GM23248 (cell line): ENCODE data around the gene KCNG4. TPM values are rescaled to one million over a fixed set of nuclear protein-coding genes. Genes with fewer than 3 reads are reported as not detected.
"Not testable (repeated sequence)": the region's sequence is repeated elsewhere in the genome, so short reads cannot be mapped to it uniquely, and the experiment has no call there.

Experiments
- DNase-seq: peaks from one replicate; pipeline ENCODE4 v3.0.0-alpha.2; 2015
- H2AFZ ChIP-seq: fragments of 200-600 bp; sonication (generic); 2 replicates; pipeline ENCODE4 v1.6.1; 2016; ENCODE audit warnings: antibody characterized with exemption
- H3F3A ChIP-seq: fragments of 200-600 bp; sonication (generic); 2 replicates; pipeline ENCODE4 v1.6.1; 2016; ENCODE audit warnings: mild to moderate bottlenecking, antibody characterized with exemption, mixed run types; ENCODE audit not compliant: insufficient read depth
- H3K27ac ChIP-seq: fragments of 200-600 bp; sonication (generic); 2 replicates; pipeline ENCODE4 v1.5.1; 2016; ENCODE audit warnings: mild to moderate bottlenecking
- H3K27me3 ChIP-seq: fragments of 200-600 bp; sonication (generic); replicated peaks from 2 replicates; pipeline ENCODE4 v1.6.1; 2016; ENCODE audit warnings: mild to moderate bottlenecking; ENCODE audit not compliant: insufficient read depth
- H3K36me3 ChIP-seq: fragments of 200-600 bp; sonication (generic); 2 replicates; pipeline ENCODE4 v1.6.1; 2016; ENCODE audit warnings: low read depth, mild to moderate bottlenecking
- H3K4me1 ChIP-seq: fragments of 200-600 bp; sonication (generic); 2 replicates; pipeline ENCODE4 v1.6.1; 2016; ENCODE audit warnings: mild to moderate bottlenecking; ENCODE audit not compliant: insufficient read depth
- H3K4me2 ChIP-seq: fragments of 200-600 bp; sonication (generic); one replicate; pipeline ENCODE4 v1.6.1; 2016; ENCODE audit warnings: mild to moderate bottlenecking; ENCODE audit not compliant: unreplicated experiment
- H3K4me3 ChIP-seq: fragments of 200-600 bp; sonication (generic); 2 replicates; pipeline ENCODE4 v1.5.1; 2016; ENCODE audit warnings: mild to moderate bottlenecking
- H3K79me2 ChIP-seq: fragments of 200-600 bp; sonication (generic); 2 replicates; pipeline ENCODE4 v1.6.1; 2016; ENCODE audit warnings: mild to moderate bottlenecking; ENCODE audit not compliant: insufficient read depth
- H3K9ac ChIP-seq: fragments of 200-600 bp; sonication (generic); 2 replicates; pipeline ENCODE4 v1.6.1; 2016; ENCODE audit warnings: mild to moderate bottlenecking
- H3K9me2 ChIP-seq: fragments of 200-600 bp; sonication (generic); 2 replicates; pipeline ENCODE4 v1.6.1; 2016; ENCODE audit warnings: mixed run types, mild to moderate bottlenecking, moderate library complexity; ENCODE audit not compliant: insufficient read depth
- H3K9me3 ChIP-seq: fragments of 200-600 bp; sonication (generic); one replicate; pipeline ENCODE4 v1.6.1; 2017; ENCODE audit warnings: low read depth
- H4K20me1 ChIP-seq: fragments of 200-600 bp; sonication (generic); 2 replicates; pipeline ENCODE4 v1.6.0; 2016; ENCODE audit not compliant: insufficient read depth
- EZH2 ChIP-seq: fragments of 200-600 bp; sonication (generic); IDR thresholded peaks from 2 replicates; pipeline ENCODE4 v1.6.1; 2018; ENCODE audit warnings: antibody characterized with exemption, mild to moderate bottlenecking; ENCODE audit not compliant: insufficient read depth, poor library complexity, severe bottlenecking
- EZH2phosphoT487 ChIP-seq: fragments of 200-600 bp; sonication (generic); IDR thresholded peaks from 2 replicates; pipeline ENCODE4 v1.6.1; 2018; ENCODE audit warnings: antibody characterized with exemption, moderate library complexity, mild to moderate bottlenecking, low read depth; ENCODE audit not compliant: insufficient read depth
- WGBS, 2 experiments: methylation state at CpG; one replicate each; pipeline ENCODE4 v1.1.6; 2015 to 2017; ENCODE audit warnings: low lambda C conversion rate in 2 of 2, low coverage in 1 of 2; ENCODE audit errors: missing lambda C conversion rate in 2 of 2; 5-methylcytosine and 5-hydroxymethylcytosine counted together
- in situ Hi-C: fragments of 300-500 bp; cut with MboI; formaldehyde crosslinking; loops from 2 replicates; pipeline ENCODE4 v1.15.0; 2020
- polyA plus RNA-seq: library from polyadenylated mRNA; unstranded; fragments of >200 nt; fragmentation: Nextera tagmentation; extraction: Ambion mirVana; gene quantifications from 2 replicates; pipeline ENCODE4 v1.2.1, GENCODE V29; 2016
- total RNA-seq: library from RNA; depleted of rRNA; stranded (reverse); fragments of >200 nt; shearing (Covaris generic); gene quantifications from 2 replicates; pipeline ENCODE4 v1.2.3, GENCODE V29; 2014

Gene KCNG4
- total and polyA plus RNA-seq, 2 experiments from 2014 or later = not detected

DNA sequence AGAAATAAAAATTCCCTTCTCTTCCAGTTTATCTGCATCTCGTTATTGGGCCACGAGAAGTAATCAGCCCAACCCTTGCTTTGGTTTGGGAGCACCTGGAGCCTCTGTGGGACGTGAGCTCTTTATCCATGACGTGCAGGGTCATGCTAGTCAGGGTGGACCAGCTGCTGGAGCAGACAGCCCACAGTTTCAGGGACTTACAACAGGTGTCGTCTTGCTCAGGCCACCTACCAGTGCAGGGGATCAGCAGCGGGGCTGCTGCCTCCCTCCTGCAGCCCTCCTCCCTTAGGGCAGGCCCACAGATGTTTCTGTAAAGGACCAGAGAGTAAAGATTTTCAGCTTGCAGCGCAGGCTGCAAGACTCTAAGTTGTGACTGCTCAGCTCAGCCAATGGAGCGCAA is 31.9 kb downstream of the KCNG4 start:
- Histone ChIP-seq H3K27me3 (peaks cover 4% of the 10 kb centered on the region), H2AFZ (no peak overlapping the region), H3K36me3 (no peaks in the 10 kb centered on the region), H3K27ac (no peak overlapping the region), H3K4me1 (no peaks in the 10 kb centered on the region), H3K9me2 (no peaks in the 10 kb centered on the region), H3K79me2 (no peaks in the 10 kb centered on the region), H3K9ac (no peak overlapping the region), H4K20me1 (no peaks in the 10 kb centered on the region), H3K4me3 (no peak overlapping the region), H3K9me3 (no peaks in the 10 kb centered on the region), H3K4me2 (no peak overlapping the region), H3F3A (no peaks in the 10 kb centered on the region)
- 35 to 40% methylated on average over 8 of the region's 8 CpGs for whole genome bisulfite sequencing, 2 experiments
- TF ChIP-seq EZH2phosphoT487 (no peak), EZH2 (no peak)
- in situ Hi-C loops = no loop called here
- DNase-seq = no peak

DNA sequence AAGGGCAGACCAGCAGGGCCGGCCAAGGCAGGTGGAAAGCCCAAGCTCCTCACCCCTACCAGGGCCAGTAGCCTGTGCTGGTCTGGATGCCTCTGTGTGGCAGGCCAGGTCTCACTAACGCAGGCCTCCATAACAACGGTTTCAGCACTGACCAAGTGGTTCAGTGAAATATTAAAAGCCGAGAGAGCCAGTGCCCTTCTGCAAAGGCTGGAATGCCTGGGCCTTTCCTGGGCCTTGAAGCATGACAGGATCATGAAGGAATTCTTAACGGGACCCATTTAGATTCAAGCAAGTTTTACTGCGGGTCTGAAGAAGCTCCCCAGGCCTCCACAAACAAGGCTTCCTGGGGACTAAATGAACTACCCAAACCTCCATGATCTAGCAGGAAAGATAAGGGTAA is 32.6 kb downstream of the KCNG4 start:
- no peak for DNase-seq
- in situ Hi-C loops = no loop called here

DNA sequence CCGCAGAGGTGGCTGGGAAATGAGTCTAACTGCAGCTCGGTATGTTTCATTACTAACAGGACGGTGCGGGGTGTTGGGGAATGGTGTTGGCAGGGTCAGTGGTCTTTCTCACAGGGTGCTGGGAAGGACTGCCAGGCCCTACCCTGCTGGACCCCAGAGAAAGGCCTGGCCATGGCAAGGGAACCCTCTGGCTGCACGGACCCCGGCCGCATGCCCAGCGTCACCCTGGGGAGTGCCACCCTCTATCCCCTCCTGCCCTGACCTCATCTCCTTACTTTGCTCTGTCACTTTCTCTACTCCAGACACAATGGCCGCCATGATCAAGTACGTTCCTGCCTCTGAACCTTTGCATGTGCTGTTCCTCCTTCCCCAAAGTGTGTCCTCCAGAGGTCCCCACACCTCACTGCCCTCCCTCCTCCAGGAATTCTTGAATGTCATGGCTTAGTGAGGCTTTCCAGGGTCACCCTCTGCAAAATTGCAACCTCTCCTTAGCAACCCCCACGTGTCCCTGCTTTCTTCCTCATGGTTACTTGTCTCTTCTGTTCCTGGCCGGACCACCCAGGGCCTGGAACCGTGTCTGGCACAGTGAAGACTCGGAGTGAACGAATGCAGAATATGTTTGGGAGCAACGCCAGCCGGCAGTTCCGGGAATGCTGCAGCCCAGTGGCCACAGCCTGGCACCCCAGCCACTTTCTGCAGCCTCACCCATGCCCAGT is 33.7 kb downstream of the KCNG4 start:
- no peaks in the 10 kb centered on the region for H3K9me2 ChIP-seq
- H4K20me1 ChIP-seq = no peaks in the 10 kb centered on the region
- no peaks in the 10 kb centered on the region for H3K79me2 ChIP-seq
- WGBS, 2 experiments = 60 to 63% methylated on average over 18 of the region's 18 CpGs
- no peak for DNase-seq
- no peak for TF ChIP-seq EZH2
- TF ChIP-seq EZH2phosphoT487 = no peak
- H3K4me2 ChIP-seq = no peak overlapping the region
- H2AFZ ChIP-seq = no peak overlapping the region
- in situ Hi-C loops = no loop called here
- no peak overlapping the region for H3K27ac ChIP-seq
- H3K9me3 ChIP-seq = no peaks in the 10 kb centered on the region
- no peaks in the 10 kb centered on the region for H3K36me3 ChIP-seq
- H3F3A ChIP-seq = no peaks in the 10 kb centered on the region
- H3K4me3 ChIP-seq = no peak overlapping the region
- H3K9ac ChIP-seq = no peak overlapping the region
- no peaks in the 10 kb centered on the region for H3K4me1 ChIP-seq
- H3K27me3 ChIP-seq = no peaks in the 10 kb centered on the region; the same call in none of the 2 replicates

More for the DNA sequence above, 32.6 kb downstream of the KCNG4 start:
- Histone ChIP-seq H3K9me2 (no peaks in the 10 kb centered on the region), H3K36me3 (no peaks in the 10 kb centered on the region), H3K4me3 (no peak overlapping the region), H3K4me1 (no peaks in the 10 kb centered on the region), H4K20me1 (no peaks in the 10 kb centered on the region), H3K27me3 (peaks cover 4% of the 10 kb centered on the region), H3F3A (no peaks in the 10 kb centered on the region), H3K27ac (no peak overlapping the region), H3K9ac (no peak overlapping the region), H3K9me3 (no peaks in the 10 kb centered on the region), H3K4me2 (no peak overlapping the region), H2AFZ (no peak overlapping the region), H3K79me2 (no peaks in the 10 kb centered on the region)
- WGBS, 2 experiments = 53 to 54% methylated on average over 6 of the region's 6 CpGs
- TF ChIP-seq EZH2 = no peak
- no peak for TF ChIP-seq EZH2phosphoT487

DNA sequence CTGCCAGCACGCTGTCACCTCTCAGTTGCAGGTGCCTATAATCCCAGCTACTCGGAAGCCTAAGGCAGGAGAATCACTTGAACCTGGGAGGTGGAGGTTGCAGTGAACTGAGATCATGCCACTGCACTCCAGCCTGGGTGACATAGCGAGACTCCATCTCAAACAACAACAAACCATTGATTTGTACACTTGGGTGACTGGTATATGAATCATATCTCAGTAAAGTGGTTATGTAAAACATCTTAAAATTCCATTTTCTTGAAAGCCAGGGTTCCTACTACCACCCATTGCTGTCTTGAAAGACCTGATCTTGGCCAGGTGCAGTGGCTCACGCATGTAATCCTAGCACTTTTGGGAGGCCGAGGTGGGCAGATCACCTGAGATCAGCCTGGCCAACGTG is 34.7 kb downstream of the KCNG4 start:
- H3K4me3 ChIP-seq, H3K4me2 ChIP-seq, H3K4me1 ChIP-seq, H3K79me2 ChIP-seq, H3K9me3 ChIP-seq, H4K20me1 ChIP-seq, H3K27ac ChIP-seq, H3K36me3 ChIP-seq, H3F3A ChIP-seq, H3K9ac ChIP-seq, H3K9me2 ChIP-seq, in situ Hi-C loops, H2AFZ ChIP-seq, H3K27me3 ChIP-seq: not testable (repeated sequence)
- WGBS, 2 experiments = 77 to 84% methylated on average over 6 of the region's 6 CpGs
- DNase-seq = peak; percentile 53

DNA sequence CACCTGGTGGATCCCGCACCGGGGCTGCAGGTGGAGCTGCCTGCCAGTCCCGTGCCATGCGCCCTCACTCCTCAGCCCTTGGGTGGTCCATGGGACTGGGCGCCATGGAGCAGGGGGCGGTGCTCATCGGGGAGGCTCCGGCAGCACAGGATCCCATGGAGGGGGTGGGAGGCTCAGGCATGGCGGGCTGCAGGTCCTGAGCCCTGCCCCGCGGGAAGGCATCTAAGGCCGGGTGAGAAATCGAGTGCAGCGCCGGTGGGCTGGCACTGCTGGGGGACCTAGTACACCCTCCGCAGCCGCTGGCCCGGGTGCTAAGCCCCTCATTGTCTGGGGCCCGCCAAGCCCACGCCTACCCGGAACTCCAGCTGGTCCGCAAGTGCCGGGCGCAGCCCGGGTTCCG is 35.3 kb downstream of the KCNG4 start:
- H3K4me2 ChIP-seq, H3K79me2 ChIP-seq, H3K9ac ChIP-seq, DNase-seq, H4K20me1 ChIP-seq, H3F3A ChIP-seq, H3K9me3 ChIP-seq, H3K4me3 ChIP-seq, H3K36me3 ChIP-seq, H2AFZ ChIP-seq, in situ Hi-C loops, H3K4me1 ChIP-seq, H3K27me3 ChIP-seq, H3K27ac ChIP-seq, H3K9me2 ChIP-seq: not testable (repeated sequence)
- WGBS, 2 experiments = 81% methylated on average over 18 to 26 of the region's 26 CpGs
